HL-60 (cell line): ENCODE measurements around the gene DOK5.

Source experiments
- DNase-seq, 2 experiments: peaks; one replicate each; pipeline ENCODE4 v3.0.0-alpha.2; 2010 to 2020; ENCODE audit warnings: low read depth in 1 of 2, low spot score in 1 of 2
- H3K27ac ChIP-seq: fragments of 250-450 bp; sonication (Bioruptor Pico); replicated peaks from 2 replicates; pipeline ENCODE4 v1.5.1; 2020; ENCODE audit warnings: mild to moderate bottlenecking, moderate library complexity
- H3K27me3 ChIP-seq: fragments of 250-450 bp; sonication (Bioruptor Pico); 2 replicates; pipeline ENCODE4 v1.5.1; 2021; ENCODE audit warnings: mild to moderate bottlenecking, moderate library complexity; ENCODE audit not compliant: insufficient read depth, poor library complexity, severe bottlenecking
- H3K4me3 ChIP-seq: replicated peaks from 2 replicates; pipeline ENCODE4 v1.5.1; 2011; ENCODE audit warnings: mild to moderate bottlenecking, control low read depth, low read length; ENCODE audit not compliant: insufficient read depth
- GABPA ChIP-seq: IDR thresholded peaks from 2 replicates; pipeline ENCODE4 v1.6.1; 2012; ENCODE audit warnings: low read depth
- POLR2AphosphoS5 ChIP-seq: IDR thresholded peaks from 2 replicates; pipeline ENCODE4 v1.6.1; 2012; ENCODE audit warnings: low read depth
- SPI1 ChIP-seq: IDR thresholded peaks from 2 replicates; pipeline ENCODE4 v1.6.1; 2012; ENCODE audit warnings: low read depth, mild to moderate bottlenecking, borderline replicate concordance
- TF ChIP-seq, protein P1 (sequence below): IDR thresholded peaks from 2 replicates; pipeline ENCODE4 v1.6.1; 2012; ENCODE audit warnings: low read depth; ENCODE audit not compliant: insufficient replicate concordance
- TF ChIP-seq, protein P2 (sequence below): IDR thresholded peaks from one replicate; pipeline ENCODE4 v1.5.1; 2011; ENCODE audit warnings: low read length, control low read depth, inconsistent platforms; ENCODE audit not compliant: insufficient read depth

DOK5 gene

DNA sequence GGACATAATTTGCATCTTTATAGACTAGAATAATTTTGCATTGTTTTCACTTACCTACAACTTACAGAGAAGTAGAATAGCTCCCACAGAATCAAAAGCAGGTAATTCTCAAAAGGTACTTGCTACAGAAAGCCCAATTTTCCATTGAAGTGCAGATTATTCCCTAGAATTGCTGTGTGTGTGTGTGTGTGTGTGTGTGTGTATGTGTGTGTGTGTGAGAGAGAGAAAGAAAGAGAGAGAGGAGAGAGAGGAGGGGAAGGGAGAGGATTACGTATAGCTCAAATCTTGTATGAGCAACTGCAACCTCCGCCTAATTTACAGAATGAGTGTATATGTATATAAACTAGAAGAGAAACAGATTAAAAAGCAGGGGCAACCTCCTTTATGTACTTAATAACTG is 68.0 kb downstream of the DOK5 start:
- DNase-seq: no peak
- no peaks in the 10 kb centered on the region for H3K27me3 ChIP-seq
- no peak overlapping the region for H3K27ac ChIP-seq
- H3K4me3 ChIP-seq: no peak overlapping the region
- TF ChIP-seq SPI1 (no peak), POLR2AphosphoS5 (no peak), GABPA (no peak)
- TF ChIP-seq, protein P1, sequence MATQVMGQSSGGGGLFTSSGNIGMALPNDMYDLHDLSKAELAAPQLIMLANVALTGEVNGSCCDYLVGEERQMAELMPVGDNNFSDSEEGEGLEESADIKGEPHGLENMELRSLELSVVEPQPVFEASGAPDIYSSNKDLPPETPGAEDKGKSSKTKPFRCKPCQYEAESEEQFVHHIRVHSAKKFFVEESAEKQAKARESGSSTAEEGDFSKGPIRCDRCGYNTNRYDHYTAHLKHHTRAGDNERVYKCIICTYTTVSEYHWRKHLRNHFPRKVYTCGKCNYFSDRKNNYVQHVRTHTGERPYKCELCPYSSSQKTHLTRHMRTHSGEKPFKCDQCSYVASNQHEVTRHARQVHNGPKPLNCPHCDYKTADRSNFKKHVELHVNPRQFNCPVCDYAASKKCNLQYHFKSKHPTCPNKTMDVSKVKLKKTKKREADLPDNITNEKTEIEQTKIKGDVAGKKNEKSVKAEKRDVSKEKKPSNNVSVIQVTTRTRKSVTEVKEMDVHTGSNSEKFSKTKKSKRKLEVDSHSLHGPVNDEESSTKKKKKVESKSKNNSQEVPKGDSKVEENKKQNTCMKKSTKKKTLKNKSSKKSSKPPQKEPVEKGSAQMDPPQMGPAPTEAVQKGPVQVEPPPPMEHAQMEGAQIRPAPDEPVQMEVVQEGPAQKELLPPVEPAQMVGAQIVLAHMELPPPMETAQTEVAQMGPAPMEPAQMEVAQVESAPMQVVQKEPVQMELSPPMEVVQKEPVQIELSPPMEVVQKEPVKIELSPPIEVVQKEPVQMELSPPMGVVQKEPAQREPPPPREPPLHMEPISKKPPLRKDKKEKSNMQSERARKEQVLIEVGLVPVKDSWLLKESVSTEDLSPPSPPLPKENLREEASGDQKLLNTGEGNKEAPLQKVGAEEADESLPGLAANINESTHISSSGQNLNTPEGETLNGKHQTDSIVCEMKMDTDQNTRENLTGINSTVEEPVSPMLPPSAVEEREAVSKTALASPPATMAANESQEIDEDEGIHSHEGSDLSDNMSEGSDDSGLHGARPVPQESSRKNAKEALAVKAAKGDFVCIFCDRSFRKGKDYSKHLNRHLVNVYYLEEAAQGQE: no peak
- TF ChIP-seq, protein P2, sequence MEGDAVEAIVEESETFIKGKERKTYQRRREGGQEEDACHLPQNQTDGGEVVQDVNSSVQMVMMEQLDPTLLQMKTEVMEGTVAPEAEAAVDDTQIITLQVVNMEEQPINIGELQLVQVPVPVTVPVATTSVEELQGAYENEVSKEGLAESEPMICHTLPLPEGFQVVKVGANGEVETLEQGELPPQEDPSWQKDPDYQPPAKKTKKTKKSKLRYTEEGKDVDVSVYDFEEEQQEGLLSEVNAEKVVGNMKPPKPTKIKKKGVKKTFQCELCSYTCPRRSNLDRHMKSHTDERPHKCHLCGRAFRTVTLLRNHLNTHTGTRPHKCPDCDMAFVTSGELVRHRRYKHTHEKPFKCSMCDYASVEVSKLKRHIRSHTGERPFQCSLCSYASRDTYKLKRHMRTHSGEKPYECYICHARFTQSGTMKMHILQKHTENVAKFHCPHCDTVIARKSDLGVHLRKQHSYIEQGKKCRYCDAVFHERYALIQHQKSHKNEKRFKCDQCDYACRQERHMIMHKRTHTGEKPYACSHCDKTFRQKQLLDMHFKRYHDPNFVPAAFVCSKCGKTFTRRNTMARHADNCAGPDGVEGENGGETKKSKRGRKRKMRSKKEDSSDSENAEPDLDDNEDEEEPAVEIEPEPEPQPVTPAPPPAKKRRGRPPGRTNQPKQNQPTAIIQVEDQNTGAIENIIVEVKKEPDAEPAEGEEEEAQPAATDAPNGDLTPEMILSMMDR: no peak

DNA sequence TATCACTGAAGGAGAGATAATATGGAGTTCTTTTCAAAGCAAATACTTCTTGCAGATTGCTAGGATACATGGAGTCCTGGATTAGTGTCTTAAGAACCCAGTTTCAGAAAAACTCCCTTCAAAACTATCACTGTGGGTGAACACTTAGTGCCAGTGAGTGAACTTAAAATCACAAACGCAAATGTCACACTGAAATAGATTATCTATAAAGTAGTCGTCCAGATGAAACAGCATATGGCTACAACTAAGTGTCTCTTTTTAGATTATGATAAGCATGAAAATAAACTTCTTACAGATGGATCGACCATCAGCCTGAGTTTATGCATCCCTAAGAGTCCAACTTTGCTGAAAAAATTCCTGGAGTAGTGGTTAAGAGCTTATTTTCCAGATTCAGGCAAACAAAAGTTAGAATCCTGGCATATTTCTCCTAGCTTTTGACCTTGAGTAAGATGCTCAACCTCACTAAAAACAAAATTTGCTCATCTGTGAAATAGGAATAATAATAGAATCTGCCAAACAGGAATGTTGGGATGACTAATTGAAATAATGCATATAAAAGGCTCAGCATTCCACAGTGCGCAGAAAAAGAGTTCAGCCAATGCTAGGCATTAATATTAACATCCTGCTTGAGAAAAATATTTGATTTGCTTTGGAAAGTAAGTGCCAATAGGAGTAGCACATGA is 70.4 kb downstream of the DOK5 start:
- no peak for TF ChIP-seq SPI1
- no peak for TF ChIP-seq POLR2AphosphoS5
- TF ChIP-seq, protein P2: no peak
- TF ChIP-seq, protein P1: no peak
- no peak for TF ChIP-seq GABPA
- no peak for DNase-seq
- peaks cover 2% of the 10 kb centered on the region for H3K27me3 ChIP-seq
- H3K4me3 ChIP-seq: no peak overlapping the region
- no peak overlapping the region for H3K27ac ChIP-seq

DNA sequence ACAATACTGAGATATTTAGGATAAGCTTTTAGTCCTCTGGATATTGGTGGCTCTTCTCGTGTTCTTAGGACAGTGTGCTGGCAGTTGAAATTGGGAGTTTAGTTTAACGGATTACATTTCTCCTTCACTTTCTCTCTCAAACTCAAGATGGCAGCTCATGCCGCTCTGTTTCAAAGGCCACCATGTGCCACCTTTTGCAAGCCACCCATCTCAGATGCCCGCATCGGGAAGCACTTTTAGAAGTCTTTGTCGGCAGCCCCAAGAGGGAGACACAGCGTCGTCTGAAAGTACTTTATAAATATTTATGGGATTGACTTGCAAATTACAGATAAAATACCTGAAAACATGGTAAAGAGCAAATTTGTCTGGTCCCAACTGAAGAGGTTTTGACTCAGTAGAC is 73.5 kb downstream of the DOK5 start:
- H3K27ac ChIP-seq: no peak overlapping the region
- H3K27me3 ChIP-seq: peaks cover 2% of the 10 kb centered on the region
- no peak overlapping the region for H3K4me3 ChIP-seq
- TF ChIP-seq GABPA: no peak
- no peak for TF ChIP-seq SPI1
- no peak for TF ChIP-seq POLR2AphosphoS5
- TF ChIP-seq, protein P2: no peak
- TF ChIP-seq, protein P1: no peak
- no peak for DNase-seq
